Stomach smooth muscle (tissue), 2 donors: ENCODE data around the gene PID1.

Experiments used
- H3K27ac ChIP-seq: one replicate; pipeline ENCODE4 v1.7.0; 2013; ENCODE audit warnings: mild to moderate bottlenecking, low read length, inconsistent platforms
- H3K27me3 ChIP-seq, 2 donors: one replicate each; pipeline ENCODE4 v1.7.0; 2013; ENCODE audit warnings: low read length in 2 of 2; ENCODE audit not compliant: insufficient read depth in 2 of 2, control insufficient read depth in 1 of 2
- H3K36me3 ChIP-seq, 2 donors: one replicate each; pipeline ENCODE4 v1.7.0; 2013; ENCODE audit warnings: low read length in 2 of 2; ENCODE audit not compliant: control insufficient read depth in 2 of 2, insufficient read depth in 2 of 2
- H3K4me1 ChIP-seq: one replicate; pipeline ENCODE4 v1.7.0; 2013; ENCODE audit warnings: low read length; ENCODE audit not compliant: control insufficient read depth, insufficient read depth
- H3K4me3 ChIP-seq, 2 donors: one replicate each; pipeline ENCODE4 v1.7.0; 2013; ENCODE audit warnings: low read length in 2 of 2
- H3K9ac ChIP-seq, 2 donors: one replicate each; pipeline ENCODE4 v1.7.0; 2013; ENCODE audit warnings: low read length in 2 of 2, mild to moderate bottlenecking in 1 of 2
- H3K9me3 ChIP-seq, 2 donors: one replicate each; pipeline ENCODE4 v1.7.0; 2013; ENCODE audit warnings: low read length in 2 of 2; ENCODE audit not compliant: control insufficient read depth in 2 of 2
- donor health status: healthy.
- donor health status: Pancreatic carcinoma.

Gene PID1

DNA sequence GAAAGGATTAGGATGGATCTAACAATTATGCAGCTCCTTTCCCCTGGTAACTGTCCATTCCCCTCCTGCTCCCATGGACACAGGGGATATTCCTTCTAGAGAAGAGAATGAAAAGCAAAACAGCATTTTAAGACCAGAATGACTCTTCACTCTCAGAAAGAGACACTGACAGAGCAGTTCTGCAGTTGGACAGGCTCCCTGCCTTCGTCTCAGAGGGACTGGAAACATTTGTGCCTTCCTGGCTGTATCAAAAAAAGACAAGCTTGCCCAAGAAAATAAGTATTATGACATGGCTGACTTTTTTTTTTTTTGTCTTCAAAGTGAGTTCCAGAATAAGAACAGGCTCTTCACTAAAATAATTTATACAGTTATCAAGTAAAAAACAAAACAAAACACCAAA is 9.5 kb downstream of the PID1 start:
- H3K36me3 ChIP-seq, result peaks cover 3 to 8% of the 10 kb centered on the region in 2 donors
- H3K27me3 ChIP-seq, result no peaks in the 10 kb centered on the region
- peaks cover 3 to 8% of the 10 kb centered on the region in 2 donors for H3K9me3 ChIP-seq
- H3K9ac ChIP-seq, result no peak overlapping the region
- peak overlapping the region in 1 of 2 donors; percentile 12 for H3K4me3 ChIP-seq
- H3K27ac ChIP-seq, result no peak overlapping the region
- no peaks in the 10 kb centered on the region for H3K4me1 ChIP-seq

DNA sequence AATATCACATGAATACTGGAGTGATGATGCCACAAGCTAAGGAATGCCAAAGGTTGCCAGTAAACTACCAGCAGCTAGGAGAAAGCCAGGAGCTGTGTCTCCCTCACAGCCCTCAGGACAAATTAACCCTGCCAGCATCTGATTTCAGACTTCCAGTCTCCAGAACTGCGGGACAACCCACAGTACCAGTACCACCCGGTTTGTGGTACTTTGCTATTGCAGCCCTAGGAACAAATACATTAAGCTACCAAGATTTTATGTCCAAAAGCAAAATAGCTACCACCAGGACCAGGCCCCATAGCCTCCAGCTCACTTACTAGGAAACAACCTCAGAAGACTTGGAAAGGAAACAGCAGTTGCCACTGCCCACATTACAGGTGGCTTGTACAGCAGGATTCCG is 10.0 kb downstream of the PID1 start:
- H3K27ac ChIP-seq, result no peak overlapping the region
- no peaks in the 10 kb centered on the region for H3K4me1 ChIP-seq
- peaks cover 3 to 8% of the 10 kb centered on the region in 2 donors for H3K36me3 ChIP-seq
- H3K4me3 ChIP-seq, result peak overlapping the region in 1 of 2 donors; percentile 12
- no peaks in the 10 kb centered on the region for H3K27me3 ChIP-seq
- H3K9me3 ChIP-seq, result peaks cover 3 to 8% of the 10 kb centered on the region in 2 donors
- no peak overlapping the region for H3K9ac ChIP-seq

DNA sequence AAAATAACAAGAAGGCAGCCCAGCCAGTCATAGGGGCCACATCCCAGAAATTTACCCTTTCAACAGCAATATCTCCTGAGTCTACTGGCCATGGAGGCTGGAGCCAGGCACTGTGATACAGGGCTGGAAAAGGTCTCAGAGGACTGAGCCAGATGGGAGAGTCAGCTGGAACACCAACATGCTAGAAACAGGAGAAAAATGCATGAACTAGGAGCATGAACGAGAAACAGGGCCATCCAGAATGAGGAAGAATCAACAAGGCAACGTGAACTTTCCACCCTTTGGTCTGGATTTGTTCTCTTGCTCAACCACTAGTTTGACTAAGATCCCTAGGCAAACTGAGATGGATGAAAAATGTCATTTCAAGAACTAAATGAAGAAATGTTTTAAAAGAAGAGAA is 13.1 kb downstream of the PID1 start:
- H3K27ac ChIP-seq, result no peak overlapping the region

DNA sequence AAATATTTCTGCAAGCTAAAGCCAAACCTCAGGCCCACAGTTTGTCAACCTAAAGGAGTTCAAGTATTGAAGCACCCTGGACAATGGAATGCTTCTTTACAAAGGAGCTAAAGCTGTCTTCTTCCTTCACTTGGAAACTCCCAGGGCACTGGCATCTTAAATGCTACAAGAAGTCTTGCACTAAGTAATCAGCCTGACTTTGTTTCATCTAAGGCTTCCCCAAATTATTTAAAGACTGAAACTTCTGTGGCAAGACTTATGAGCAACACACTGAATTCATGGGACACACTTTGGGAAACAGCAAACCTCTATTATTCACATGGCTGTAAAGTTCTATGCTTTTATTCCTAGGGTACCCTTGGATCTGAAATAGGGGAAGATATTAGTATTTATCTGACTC is 14.7 kb downstream of the PID1 start:
- Histone ChIP-seq H3K27ac (no peak overlapping the region), H3K9me3 (peaks cover 3 to 5% of the 10 kb centered on the region in 2 donors), H3K27me3 (no peaks in the 10 kb centered on the region), H3K4me1 (no peaks in the 10 kb centered on the region), H3K4me3 (no peak overlapping the region), H3K36me3 (peaks cover 3 to 6% of the 10 kb centered on the region in 2 donors), H3K9ac (no peak overlapping the region)

More for the DNA sequence above, 13.1 kb downstream of the PID1 start:
- Histone ChIP-seq H3K4me3 (no peak overlapping the region), H3K27me3 (no peaks in the 10 kb centered on the region), H3K9me3 (peaks cover 3 to 8% of the 10 kb centered on the region in 2 donors), H3K4me1 (no peaks in the 10 kb centered on the region), H3K9ac (no peak overlapping the region), H3K36me3 (peaks cover 3 to 8% of the 10 kb centered on the region in 2 donors)

DNA sequence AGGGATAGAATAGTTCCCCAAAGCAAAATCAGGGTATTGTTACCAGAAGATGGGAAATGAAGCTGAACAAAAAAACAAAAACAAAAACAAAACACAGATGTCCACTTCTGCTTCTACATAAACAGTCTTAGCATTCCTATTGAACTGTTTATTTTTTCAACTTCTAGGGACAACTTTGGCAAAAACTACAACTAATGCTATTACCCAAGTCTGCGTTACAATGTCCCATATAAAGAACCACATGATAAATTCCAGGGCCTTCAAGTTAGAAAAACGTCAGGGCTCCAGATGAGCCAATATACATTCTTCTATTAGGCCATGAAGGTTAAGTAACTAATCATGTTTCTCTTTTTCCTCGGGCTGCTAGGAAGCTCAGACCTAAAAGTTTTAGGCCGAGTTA is 16.9 kb downstream of the PID1 start:
- H3K9ac ChIP-seq, result no peak overlapping the region
- no peaks in the 10 kb centered on the region for H3K27me3 ChIP-seq
- H3K4me3 ChIP-seq, result no peak overlapping the region
- no peaks in the 10 kb centered on the region for H3K36me3 ChIP-seq
- H3K4me1 ChIP-seq, result no peaks in the 10 kb centered on the region
- no peak overlapping the region for H3K27ac ChIP-seq
- no peaks in the 10 kb centered on the region for H3K9me3 ChIP-seq

DNA sequence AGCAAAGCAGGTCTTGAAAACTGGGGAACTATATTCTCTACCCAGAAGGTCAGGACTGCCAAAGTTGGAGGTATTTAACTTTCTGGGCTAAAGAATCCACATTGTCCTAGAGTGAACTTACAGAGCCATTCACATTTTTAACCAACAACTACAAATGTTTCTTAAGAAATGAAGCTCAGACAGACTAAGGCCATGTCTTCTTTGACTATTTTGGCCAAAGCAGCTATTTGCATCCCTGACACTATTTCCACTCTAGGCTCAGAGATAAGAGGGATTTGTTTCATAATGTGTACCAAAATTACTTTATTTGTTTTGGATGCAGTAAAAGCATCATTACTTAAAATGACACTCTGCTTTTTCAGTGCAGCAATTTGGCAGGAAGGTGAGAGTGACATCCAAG is 18.1 kb downstream of the PID1 start:
- H3K36me3 ChIP-seq, result no peaks in the 10 kb centered on the region
- no peak overlapping the region for H3K9ac ChIP-seq
- H3K27me3 ChIP-seq, result no peaks in the 10 kb centered on the region
- H3K4me1 ChIP-seq, result no peaks in the 10 kb centered on the region
- no peak overlapping the region for H3K4me3 ChIP-seq
- H3K9me3 ChIP-seq, result no peaks in the 10 kb centered on the region
- H3K27ac ChIP-seq, result no peak overlapping the region

DNA sequence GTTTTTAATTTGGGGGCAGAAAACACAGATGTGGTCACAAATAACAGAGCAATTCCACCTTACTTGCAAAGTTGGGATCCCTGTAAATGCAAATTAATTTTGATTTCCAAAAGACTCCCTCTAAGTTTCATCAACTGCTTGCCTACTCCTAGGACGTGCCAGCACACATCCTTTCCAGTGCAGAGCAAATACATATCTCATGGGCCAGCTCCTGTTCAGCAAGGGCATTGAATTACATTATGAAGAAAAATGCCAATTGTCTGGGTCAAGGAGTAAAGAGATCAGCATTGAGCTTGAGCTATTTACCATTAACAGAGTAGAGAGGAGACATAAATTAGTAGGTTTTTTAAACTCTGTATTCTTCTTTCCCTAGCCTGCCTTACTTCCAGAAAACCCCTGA is 18.8 kb downstream of the PID1 start:
- H3K9ac ChIP-seq, result no peak overlapping the region
- H3K27me3 ChIP-seq, result no peaks in the 10 kb centered on the region
- H3K9me3 ChIP-seq, result no peaks in the 10 kb centered on the region
- H3K27ac ChIP-seq, result no peak overlapping the region
- no peak overlapping the region for H3K4me3 ChIP-seq
- no peaks in the 10 kb centered on the region for H3K36me3 ChIP-seq
- H3K4me1 ChIP-seq, result no peaks in the 10 kb centered on the region

DNA sequence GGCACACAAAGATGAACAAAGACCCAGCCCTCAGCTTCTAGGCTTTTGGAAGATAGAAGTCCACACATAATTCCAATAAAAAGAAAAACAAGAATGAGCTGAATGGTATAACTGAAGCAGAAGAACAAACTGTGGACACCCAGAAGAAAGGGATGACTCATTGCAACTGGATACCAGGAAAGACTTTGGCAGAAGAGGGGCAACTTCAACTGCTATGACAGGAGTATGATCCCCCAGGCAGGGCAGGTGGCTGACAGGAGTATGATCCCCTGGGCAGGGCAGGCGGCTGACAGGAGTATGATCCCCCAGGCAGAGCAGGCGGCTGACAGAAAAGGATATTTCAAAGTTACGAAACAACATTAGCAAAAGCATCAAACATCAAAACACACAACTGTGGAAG is 21.6 kb downstream of the PID1 start:
- no peak overlapping the region for H3K27ac ChIP-seq
- no peak overlapping the region for H3K9ac ChIP-seq
- H3K4me3 ChIP-seq, result no peak overlapping the region
- H3K36me3 ChIP-seq, result no peaks in the 10 kb centered on the region
- no peaks in the 10 kb centered on the region for H3K4me1 ChIP-seq
- no peaks in the 10 kb centered on the region for H3K9me3 ChIP-seq
- H3K27me3 ChIP-seq, result no peaks in the 10 kb centered on the region

DNA sequence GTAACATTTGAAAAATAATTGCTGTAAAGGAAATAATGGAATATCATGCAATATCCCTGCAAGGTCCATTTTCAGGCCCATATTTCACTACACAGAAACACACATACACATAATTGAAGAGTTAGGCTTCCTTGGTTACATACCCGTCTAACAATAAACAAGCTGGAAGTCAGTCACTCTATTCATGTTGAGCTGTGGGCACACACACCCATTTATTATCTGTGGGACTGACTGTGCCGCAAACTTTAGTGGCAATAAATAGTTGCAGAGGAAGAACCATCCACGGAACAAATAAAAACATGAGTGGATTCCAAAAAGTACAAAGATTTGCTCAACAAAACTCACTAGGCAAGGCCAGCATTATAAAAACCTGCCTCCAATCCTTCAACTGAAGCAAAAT is 24.8 kb downstream of the PID1 start:
- no peaks in the 10 kb centered on the region for H3K27me3 ChIP-seq
- no peaks in the 10 kb centered on the region for H3K36me3 ChIP-seq
- no peaks in the 10 kb centered on the region for H3K4me1 ChIP-seq
- H3K9me3 ChIP-seq, result no peaks in the 10 kb centered on the region
- H3K27ac ChIP-seq, result no peak overlapping the region
- H3K9ac ChIP-seq, result no peak overlapping the region
- no peak overlapping the region for H3K4me3 ChIP-seq

DNA sequence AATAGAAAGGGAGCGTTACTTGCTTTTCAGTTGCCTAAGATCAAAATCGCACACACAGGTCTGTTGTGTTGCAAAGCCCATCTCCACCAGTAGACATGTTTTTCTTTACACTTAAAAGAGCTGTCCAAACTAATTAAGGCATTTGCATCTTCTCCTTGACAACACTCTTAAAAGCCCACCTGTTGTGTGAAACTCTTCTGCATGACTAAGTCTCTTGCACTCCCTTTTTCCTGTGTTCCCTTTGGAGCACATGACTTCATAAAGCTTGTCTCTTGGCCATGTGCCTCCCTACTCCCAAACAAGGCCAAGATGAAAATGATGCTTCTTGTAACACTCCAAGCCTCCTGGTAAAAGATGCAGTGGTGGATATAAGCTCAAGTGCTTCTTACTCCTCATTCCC is 26.1 kb downstream of the PID1 start:
- H3K4me3 ChIP-seq, result no peak overlapping the region
- H3K36me3 ChIP-seq, result no peaks in the 10 kb centered on the region
- no peaks in the 10 kb centered on the region for H3K27me3 ChIP-seq
- H3K9ac ChIP-seq, result no peak overlapping the region
- no peak overlapping the region for H3K27ac ChIP-seq
- H3K4me1 ChIP-seq, result no peaks in the 10 kb centered on the region
- H3K9me3 ChIP-seq, result no peaks in the 10 kb centered on the region

DNA sequence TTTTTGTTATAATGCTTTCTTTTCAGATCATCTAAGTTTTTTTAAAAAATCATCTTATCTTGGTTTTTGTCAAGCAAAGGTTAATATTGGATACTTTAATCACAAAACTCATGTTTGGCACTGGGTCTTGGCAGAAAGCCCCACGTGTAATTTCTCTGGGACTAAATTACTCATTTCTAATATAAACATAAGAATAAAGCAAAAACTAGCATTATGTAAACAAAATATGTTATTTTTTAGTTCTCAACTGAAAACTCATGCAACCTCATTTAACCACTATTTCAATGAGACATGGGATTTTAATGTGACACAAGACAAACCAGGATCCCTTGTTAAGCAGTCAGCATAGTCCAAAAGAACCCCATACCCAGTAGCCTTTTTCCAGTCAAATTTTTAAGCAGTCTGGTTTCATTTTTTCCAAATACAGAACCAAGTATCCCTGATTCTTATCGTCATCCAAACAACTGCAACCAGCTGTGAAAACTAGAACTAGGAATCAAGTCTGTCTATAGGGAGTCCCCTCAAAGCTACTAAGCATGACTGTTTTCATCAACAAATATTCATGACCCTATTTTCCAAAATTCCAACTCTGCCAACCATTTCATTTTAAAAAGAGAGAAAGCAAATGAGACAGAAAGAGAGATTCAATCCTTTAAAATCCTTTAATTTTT is 27.1 kb downstream of the PID1 start:
- no peak overlapping the region for H3K27ac ChIP-seq
- no peaks in the 10 kb centered on the region for H3K4me1 ChIP-seq
- no peaks in the 10 kb centered on the region for H3K27me3 ChIP-seq
- H3K9me3 ChIP-seq, result no peaks in the 10 kb centered on the region
- H3K36me3 ChIP-seq, result no peaks in the 10 kb centered on the region
- no peak overlapping the region for H3K9ac ChIP-seq
- H3K4me3 ChIP-seq, result no peak overlapping the region
